H1 (cell line): ENCODE measurements around the gene ARHGAP8. TPM values are rescaled to one million over a fixed set of nuclear protein-coding genes. Genes with fewer than 3 reads are reported as not detected.

Source experiments
- CTCF ChIA-PET: fragments of 300-600 bp; sonication (Branson Sonifier 250); formaldehyde crosslinking; loops from one replicate; lab custom pipeline; 2021; ENCODE audit not compliant: partially characterized antibody; lab: Charles Lee
- POLR2A ChIA-PET: fragments of 300-600 bp; sonication (Branson Sonifier 250); formaldehyde crosslinking; loops from one replicate; lab custom pipeline; 2021; ENCODE audit warnings: inconsistent platforms; ENCODE audit not compliant: partially characterized antibody; lab: Charles Lee
- DNase-seq, 2 experiments: peaks; one replicate each; pipeline versions ENCODE4 v3.0.0 to v3.0.0-alpha.2; 2010 to 2022; ENCODE audit warnings: low spot score in 2 of 2, low read depth in 1 of 2, mixed read lengths in 1 of 2
- FAIRE-seq: peaks from 2 replicates; lab custom pipeline; 2011; peaks lifted over from hg19 to GRCh38; lab: Jason Lieb, UNC
- H2AFZ ChIP-seq: 2 replicates; pipeline ENCODE4 v1.8.1; 2012; ENCODE audit warnings: low read length, inconsistent platforms
- H2AK5ac ChIP-seq: 2 replicates; pipeline ENCODE4 v1.6.1; 2013; ENCODE audit warnings: low read depth, low read length
- H2BK120ac ChIP-seq: replicated peaks from 2 replicates; pipeline ENCODE3; 2013; ENCODE audit warnings: low read depth, low read length, inconsistent platforms
- H2BK12ac ChIP-seq: 2 replicates; pipeline ENCODE4 v1.6.1; 2013; ENCODE audit warnings: low read depth, low read length
- H2BK15ac ChIP-seq: 2 replicates; pipeline ENCODE4 v1.6.1; 2013; ENCODE audit warnings: low read length
- H2BK20ac ChIP-seq: 2 replicates; pipeline ENCODE4 v1.6.1; 2013; ENCODE audit warnings: low read length
- H2BK5ac ChIP-seq: 2 replicates; pipeline ENCODE4 v1.6.1; 2013; ENCODE audit warnings: low read depth, low read length
- H3K14ac ChIP-seq: 2 replicates; pipeline ENCODE4 v1.6.1; 2013; ENCODE audit warnings: inconsistent platforms; ENCODE audit not compliant: insufficient read length
- H3K18ac ChIP-seq: 2 replicates; pipeline ENCODE4 v1.6.1; 2013; ENCODE audit warnings: low read length; ENCODE audit errors: extremely low read depth
- H3K23ac ChIP-seq: 2 replicates; pipeline ENCODE4 v1.6.1; 2013; ENCODE audit warnings: inconsistent platforms; ENCODE audit not compliant: insufficient read length
- H3K23me2 ChIP-seq: 2 replicates; pipeline ENCODE4 v1.6.1; 2013; ENCODE audit warnings: low read depth, low read length
- H3K27ac ChIP-seq: 2 replicates; pipeline ENCODE4 v1.6.1; 2011; ENCODE audit warnings: low read depth, low read length, inconsistent platforms
- H3K27me3 ChIP-seq, 4 experiments: replicated peaks in 1 of 4; 1 replicate in 1 of 4; 2 replicates in 3 of 4; pipeline versions ENCODE4 v1.6.1 to v1.8.1; 2011 to 2013; ENCODE audit warnings: low read length in 3 of 4, mild to moderate bottlenecking in 3 of 4, inconsistent platforms in 2 of 4, mixed read lengths in 2 of 4, moderate library complexity in 1 of 4; ENCODE audit not compliant: control insufficient read depth in 3 of 4, insufficient read depth in 3 of 4; ENCODE audit errors: extremely low read depth in 1 of 4
- H3K36me3 ChIP-seq, 4 experiments: 2 replicates each; pipeline versions ENCODE4 v1.6.1 to v1.8.1; 2011 to 2013; ENCODE audit warnings: mild to moderate bottlenecking in 4 of 4, low read length in 3 of 4, moderate library complexity in 2 of 4, control low read depth in 1 of 4, inconsistent platforms in 1 of 4; ENCODE audit not compliant: insufficient read depth in 4 of 4, control insufficient read depth in 2 of 4
- H3K4ac ChIP-seq: replicated peaks from 2 replicates; pipeline ENCODE3; 2013; ENCODE audit warnings: low read length, low read depth, mixed read lengths, inconsistent platforms; ENCODE audit not compliant: insufficient read length
- H3K4me1 ChIP-seq, 4 experiments: replicated peaks in 1 of 4; 1 replicate in 1 of 4; 2 replicates in 3 of 4; pipeline versions ENCODE4 v1.6.1 to v1.8.1; 2011 to 2013; ENCODE audit warnings: low read length in 3 of 4, inconsistent platforms in 2 of 4, mixed read lengths in 1 of 4; ENCODE audit not compliant: insufficient read depth in 4 of 4, control insufficient read depth in 3 of 4
- H3K4me2 ChIP-seq, 2 experiments: 2 replicates each; pipeline versions ENCODE4 v1.6.1 to v1.8.1; 2011 to 2013; ENCODE audit warnings: low read depth in 2 of 2, low read length in 2 of 2, control low read depth in 1 of 2, inconsistent platforms in 1 of 2, mild to moderate bottlenecking in 1 of 2; ENCODE audit not compliant: insufficient read depth in 1 of 2
- H3K4me3 ChIP-seq, 4 experiments: fragments of 200-600, 300-600 bp in 1 of 4; sonication (generic), shearing (Covaris generic), sonication (Bioruptor Twin) in 1 of 4; 2 replicates each; pipeline versions ENCODE4 v1.5.1 to v1.8.1; 2011 to 2016; ENCODE audit warnings: low read length in 4 of 4, low read depth in 3 of 4, control low read depth in 2 of 4, inconsistent platforms in 2 of 4, mild to moderate bottlenecking in 2 of 4, mixed read lengths in 1 of 4, moderate library complexity in 1 of 4; ENCODE audit not compliant: insufficient read depth in 2 of 4; ENCODE audit errors: extremely low read depth in 1 of 4
- H3K56ac ChIP-seq: replicated peaks from 2 replicates; pipeline ENCODE3; 2013; ENCODE audit warnings: low read depth, mild to moderate bottlenecking, mixed read lengths, low read length, inconsistent platforms; ENCODE audit not compliant: insufficient read length
- H3K79me1 ChIP-seq: 2 replicates; pipeline ENCODE4 v1.6.1; 2013; ENCODE audit warnings: low read depth, low read length, control low read depth
- H3K79me2 ChIP-seq, 2 experiments: 2 replicates each; pipeline versions ENCODE4 v1.6.1 to v1.8.1; 2012 to 2013; ENCODE audit warnings: low read length in 2 of 2, mild to moderate bottlenecking in 2 of 2, inconsistent platforms in 1 of 2; ENCODE audit not compliant: insufficient read depth in 2 of 2, control insufficient read depth in 1 of 2
- H3K9ac ChIP-seq, 4 experiments: replicated peaks in 1 of 4; 1 replicate in 1 of 4; 2 replicates in 3 of 4; pipeline versions ENCODE4 v1.6.1 to v1.8.1; 2011 to 2013; ENCODE audit warnings: low read depth in 3 of 4, low read length in 3 of 4, control low read depth in 2 of 4, mild to moderate bottlenecking in 2 of 4, moderate library complexity in 2 of 4, inconsistent platforms in 1 of 4; ENCODE audit errors: extremely low read depth in 1 of 4
- H3K9me3 ChIP-seq, 2 experiments: 2 replicates each; pipeline versions ENCODE4 v1.6.1 to v1.8.1; 2012 to 2013; ENCODE audit warnings: mild to moderate bottlenecking in 2 of 2, moderate library complexity in 2 of 2, control low read depth in 1 of 2, inconsistent platforms in 1 of 2, low read depth in 1 of 2, low read length in 1 of 2, mixed read lengths in 1 of 2; ENCODE audit not compliant: insufficient read depth in 2 of 2
- H4K20me1 ChIP-seq, 2 experiments: replicated peaks in 1 of 2; 2 replicates each; pipeline versions ENCODE3 to v1.8.1; 2011 to 2013; ENCODE audit warnings: inconsistent platforms in 2 of 2, low read length in 2 of 2, mild to moderate bottlenecking in 1 of 2; ENCODE audit not compliant: insufficient read depth in 2 of 2, control insufficient read depth in 1 of 2
- H4K5ac ChIP-seq: 2 replicates; pipeline ENCODE4 v1.6.1; 2013; ENCODE audit warnings: low read length, low read depth, mixed read lengths, inconsistent platforms; ENCODE audit not compliant: insufficient read length
- H4K8ac ChIP-seq: 2 replicates; pipeline ENCODE4 v1.8.0; 2013; ENCODE audit warnings: mild to moderate bottlenecking, moderate library complexity, low read length, inconsistent platforms; ENCODE audit not compliant: insufficient read depth; ENCODE audit errors: extremely low read depth
- H4K91ac ChIP-seq: replicated peaks from 2 replicates; pipeline ENCODE3; 2013; ENCODE audit warnings: low read length, mixed read lengths, inconsistent platforms; ENCODE audit not compliant: insufficient read length
- ATF2 ChIP-seq: IDR thresholded peaks from 2 replicates; pipeline ENCODE4 v1.6.1; 2012; ENCODE audit warnings: low read length, inconsistent platforms
- CBX5 ChIP-seq: fragments of 300-800, 300-1000 bp; sonication (generic); IDR thresholded peaks from 2 replicates; pipeline ENCODE4 v1.7.1; 2016; ENCODE audit warnings: antibody characterized with exemption, low read length, low read depth
- CBX8 ChIP-seq: fragments of 300-800, 300-1000 bp; sonication (generic); IDR thresholded peaks from 2 replicates; pipeline ENCODE4 v1.7.1; 2016; ENCODE audit warnings: low read depth, low read length, borderline replicate concordance
- CHD2 ChIP-seq: IDR thresholded peaks from 2 replicates; pipeline ENCODE4 v1.6.1; 2012; ENCODE audit warnings: low read length, improper control_type of control experiment
- EP300 ChIP-seq, 2 experiments: IDR thresholded peaks; 1 replicate in 1 of 2; 2 replicates in 1 of 2; pipeline ENCODE4 v1.6.1; 2011 to 2012; ENCODE audit warnings: low read depth in 2 of 2, low read length in 2 of 2, mild to moderate bottlenecking in 2 of 2, borderline replicate concordance in 1 of 2, inconsistent platforms in 1 of 2, moderate library complexity in 1 of 2
- FOSL1 ChIP-seq: IDR thresholded peaks from 2 replicates; pipeline ENCODE4 v1.6.1; 2011; ENCODE audit warnings: mild to moderate bottlenecking, low read depth, low read length, moderate library complexity; ENCODE audit not compliant: insufficient read depth
- POLR2A ChIP-seq, 2 experiments: IDR thresholded peaks; 1 replicate in 1 of 2; 2 replicates in 1 of 2; pipeline ENCODE4 v1.6.1; 2011; ENCODE audit warnings: low read depth in 2 of 2, low read length in 2 of 2, mild to moderate bottlenecking in 2 of 2; ENCODE audit errors: control extremely low read depth in 1 of 2
- SP4 ChIP-seq: IDR thresholded peaks from 2 replicates; pipeline ENCODE4 v1.6.1; 2012; ENCODE audit warnings: low read length, inconsistent platforms
- TBP ChIP-seq: IDR thresholded peaks from 2 replicates; pipeline ENCODE4 v1.6.1; 2011; ENCODE audit warnings: low read depth, low read length, improper control_type of control experiment
- YY1 ChIP-seq: IDR thresholded peaks from 2 replicates; pipeline ENCODE4 v1.6.1; 2011; ENCODE audit warnings: low read depth, mild to moderate bottlenecking, low read length
- WGBS, 2 experiments: shearing (Covaris generic) in 1 of 2; methylation state at CpG; one replicate each; pipeline versions ENCODE4 v1.1.6 to v1.1.7; 2013 to 2015; ENCODE audit warnings: low lambda C conversion rate in 2 of 2, mixed read lengths in 2 of 2, inconsistent platforms in 1 of 2, low coverage in 1 of 2, missing lambda C conversion rate in 1 of 2; ENCODE audit not compliant: insufficient replicate concordance in 2 of 2, insufficient coverage in 1 of 2, insufficient read length in 1 of 2; ENCODE audit errors: extremely low coverage in 1 of 2, missing lambda C conversion rate in 1 of 2; 5-methylcytosine and 5-hydroxymethylcytosine counted together
- polyA plus RNA-seq, 7 experiments: library from polyadenylated mRNA; depleted of rRNA in 3 of 7; stranded (reverse) in 5 of 7; unstranded in 2 of 7; fragments of >200 nt in 5 of 7; fragments of 200-250 nt in 2 of 7; gene quantifications; 1 replicate in 5 of 7; 2 replicates in 1 of 7; 4 replicates in 1 of 7; pipeline versions ENCODE4 v1.2.1 to v1.2.3, GENCODE V29; 2011 to 2013; ENCODE audit warnings: missing spikeins in 2 of 7, mixed read lengths in 2 of 7
- total RNA-seq: library from RNA; stranded (reverse); fragmentation: NEBNext Ultra II Directional; extraction: Animal tissue kit (Norgen Biotek cat#: 25700); gene quantifications from 2 replicates; pipeline ENCODE4 v1.2.1, GENCODE V29; 2021

The ARHGAP8 gene
- total and polyA plus RNA-seq, 2 of the 8 experiments (the other 6 are each of a cell fraction or from before 2014, with no cell fraction given), result 35.6 to 47.7 TPM

GRCh38 chr22:44845796-44846720 is 93.7 kb downstream of the ARHGAP8 start:
- Histone ChIP-seq H3K9ac (no peak overlapping the region), H2BK5ac (no peak overlapping the region), H2BK12ac (no peak overlapping the region), H2BK120ac (no peak overlapping the region), H4K91ac (no peak overlapping the region), H3K4ac (no peak overlapping the region), H3K9me3 (no peaks in the 10 kb centered on the region), H3K27me3 (no peaks in the 10 kb centered on the region), H2BK20ac (no peak overlapping the region), H3K27ac (no peak overlapping the region), H3K56ac (no peak overlapping the region), H3K79me1 (no peaks in the 10 kb centered on the region), H2AFZ (no peak overlapping the region), H4K8ac (no peak overlapping the region; the same call in 1 of the 2 replicates), H3K23me2 (no peaks in the 10 kb centered on the region; the same call in 1 of the 2 replicates), H3K4me3 (no peak overlapping the region), H3K23ac (no peak overlapping the region), H3K79me2 (no peaks in the 10 kb centered on the region), H3K4me2 (no peak overlapping the region), H3K36me3 (peaks cover 0 to 6% (median 1%) of the 10 kb centered on the region in 4 experiments; a peak in 3 of 8 replicates), H2BK15ac (no peak overlapping the region), H3K4me1 (no peaks in the 10 kb centered on the region), H3K14ac (no peak overlapping the region), H2AK5ac (no peak overlapping the region), H4K20me1 (peaks cover 0 to 3% of the 10 kb centered on the region in 2 experiments), H3K18ac (no peak overlapping the region), H4K5ac (no peak overlapping the region)
- FAIRE-seq (no peak), DNase-seq (no peak)
- CTCF ChIA-PET, result interaction anchor here (0.7 to 2.6 kb wide), 4 partner anchors 12 to 162 kb away, joined by 3 to 12 read pairs (median 4); no protein-coding TSS in a partner anchor
- WGBS, 2 experiments, result 95% methylated on average over 22 of the region's 25 CpGs; no CpG with 5 or more reads in 1 of the 2 experiments
- POLR2A ChIA-PET, result no interaction called here
- TF ChIP-seq YY1 (no peak), CHD2 (no peak), SP4 (no peak), TBP (no peak), POLR2A (IDR thresholded peaks at IDR 0.05; ENCODE audit: control extremely low read depth in 1 of 2, low read depth in 2 of 2, low read length in 2 of 2) (no peak), CBX5 (no peak), ATF2 (no peak), FOSL1 (no peak), EP300 (IDR thresholded peaks at IDR 0.05; ENCODE audit: borderline replicate concordance in 1 of 2, low read depth in 2 of 2, low read length in 2 of 2) (no peak), CBX8 (no peak)
